A673 (cell line): ENCODE measurements around the gene GJD3.
"Not testable (repeated sequence)": the region's sequence is repeated elsewhere in the genome, so short reads cannot be mapped to it uniquely, and the experiment has no call there.

Experiments
- EZH2 ChIP-seq: fragments of 200-600 bp; sonication (generic); IDR thresholded peaks from 2 replicates; pipeline ENCODE4 v1.6.1; 2017; ENCODE audit warnings: borderline replicate concordance, low read depth, mild to moderate bottlenecking, mixed read lengths, antibody characterized with exemption, low read length; ENCODE audit not compliant: poor library complexity, severe bottlenecking
- TF ChIP-seq, protein P1 (sequence below): fragments of 300-800, 200-600 bp; sonication (generic); conservative IDR thresholded peaks from 2 replicates; pipeline ENCODE4 v1.5.1; 2017; ENCODE audit warnings: low read depth, mild to moderate bottlenecking, antibody characterized with exemption, low read length, moderate library complexity, mixed read lengths

DNA sequence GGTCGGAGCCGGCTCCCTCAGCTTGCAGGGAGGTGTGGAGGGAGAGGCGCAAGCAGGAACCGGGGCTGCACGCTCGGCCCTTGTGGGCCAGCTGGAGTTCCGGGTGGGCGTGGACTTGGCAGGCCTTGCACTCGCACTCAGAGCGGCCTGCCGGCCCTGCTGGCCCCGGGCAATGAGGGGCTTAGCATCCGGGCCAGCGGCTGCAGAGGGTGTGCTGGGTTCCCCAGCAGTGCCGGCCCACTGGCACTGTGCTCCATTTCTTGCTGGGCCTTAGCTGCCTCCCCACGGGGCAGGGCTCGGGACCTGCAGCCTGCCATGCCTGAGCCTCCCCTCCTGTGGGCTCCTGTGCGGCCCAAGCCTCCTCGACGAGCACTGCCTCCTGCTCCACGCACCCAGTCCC is 11.2 kb upstream of the GJD3 start:
- TF ChIP-seq, protein P1, sequence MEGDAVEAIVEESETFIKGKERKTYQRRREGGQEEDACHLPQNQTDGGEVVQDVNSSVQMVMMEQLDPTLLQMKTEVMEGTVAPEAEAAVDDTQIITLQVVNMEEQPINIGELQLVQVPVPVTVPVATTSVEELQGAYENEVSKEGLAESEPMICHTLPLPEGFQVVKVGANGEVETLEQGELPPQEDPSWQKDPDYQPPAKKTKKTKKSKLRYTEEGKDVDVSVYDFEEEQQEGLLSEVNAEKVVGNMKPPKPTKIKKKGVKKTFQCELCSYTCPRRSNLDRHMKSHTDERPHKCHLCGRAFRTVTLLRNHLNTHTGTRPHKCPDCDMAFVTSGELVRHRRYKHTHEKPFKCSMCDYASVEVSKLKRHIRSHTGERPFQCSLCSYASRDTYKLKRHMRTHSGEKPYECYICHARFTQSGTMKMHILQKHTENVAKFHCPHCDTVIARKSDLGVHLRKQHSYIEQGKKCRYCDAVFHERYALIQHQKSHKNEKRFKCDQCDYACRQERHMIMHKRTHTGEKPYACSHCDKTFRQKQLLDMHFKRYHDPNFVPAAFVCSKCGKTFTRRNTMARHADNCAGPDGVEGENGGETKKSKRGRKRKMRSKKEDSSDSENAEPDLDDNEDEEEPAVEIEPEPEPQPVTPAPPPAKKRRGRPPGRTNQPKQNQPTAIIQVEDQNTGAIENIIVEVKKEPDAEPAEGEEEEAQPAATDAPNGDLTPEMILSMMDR = not testable (repeated sequence)
- not testable (repeated sequence) for TF ChIP-seq EZH2
